HCT116 (cell line): ENCODE results near the gene GALNT13. TPM values are rescaled to one million over a fixed set of nuclear protein-coding genes. Genes with fewer than 3 reads are reported as not detected.
A peak's percentile ranks its signal among the peaks of the same experiment; 100 is the strongest.

Experiments used
- ATAC-seq: fragments of 200-7000 bp; cut with Tn5 transposase; 2 replicates; pipeline ENCODE4 v1.9.1; 2020; ENCODE audit warnings: mild to moderate bottlenecking, moderate library complexity
- Bru-seq: library from RNA; stranded (reverse); fragments of 400-500 nt; gene quantifications from one replicate; lab custom pipeline; 2021; lab: Mats Ljungman, UMichigan
- BruChase-seq, 2 experiments: library from RNA; stranded (reverse); fragments of 400-500 nt; gene quantifications; one replicate each; lab custom pipeline; 2021; lab: Mats Ljungman, UMichigan
- BruUV-seq: library from RNA; stranded (reverse); fragments of 400-500 nt; replicated peaks from 2 replicates; lab custom pipeline; 2021; lab: Mats Ljungman, UMichigan
- CTCF ChIA-PET: fragments of 300-600 bp; sonication (Branson Sonifier 250); formaldehyde crosslinking; loops from one replicate; lab custom pipeline; 2021; ENCODE audit warnings: antibody characterized with exemption; lab: Charles Lee
- POLR2A ChIA-PET: fragments of 300-600, 350-600 bp; sonication (Branson Sonifier 250); formaldehyde crosslinking; loops from one replicate; lab custom pipeline; 2021; ENCODE audit warnings: antibody characterized with exemption; lab: Charles Lee
- RAD21 ChIA-PET, 2 experiments: fragments of 300-600 bp; sonication (Branson Sonifier 250); formaldehyde crosslinking; loops; one replicate each; lab custom pipeline; 2023; ENCODE audit warnings: low total read pairs in 2 of 2; ENCODE audit not compliant: uncharacterized antibody in 2 of 2, unreplicated experiment in 2 of 2, low non-redundant PET in 1 of 2; lab: Charles Lee
- DNase-seq: peaks from one replicate; pipeline ENCODE4 v3.0.0-alpha.2; 2010; ENCODE audit warnings: low read depth, low spot score
- H2AFZ ChIP-seq: fragments of 200-600 bp; shearing (Covaris generic), sonication (generic); 2 replicates; pipeline ENCODE4 v1.6.1; 2017; ENCODE audit warnings: low read depth, mixed run types, mixed read lengths, antibody characterized with exemption, low read length; ENCODE audit not compliant: poor library complexity, severe bottlenecking
- H3K27ac ChIP-seq: 2 replicates; pipeline ENCODE4 v1.5.1; 2012; ENCODE audit warnings: low read depth, low read length
- H3K27me3 ChIP-seq: fragments of 200-600 bp; sonication (generic); 2 replicates; pipeline ENCODE4 v1.6.1; 2016; ENCODE audit warnings: mixed run types, low read length, mixed read lengths; ENCODE audit not compliant: insufficient read depth
- H3K36me3 ChIP-seq, 2 experiments: fragments of 200-500 bp in 1 of 2; fragments of 200-600 bp in 1 of 2; sonication (Bioruptor generic) in 1 of 2; sonication (generic) in 1 of 2; 2 replicates each; pipeline versions ENCODE4 v1.5.1 to v1.6.1; 2014 to 2016; ENCODE audit warnings: low read length in 2 of 2, inconsistent platforms in 1 of 2, mixed read lengths in 1 of 2, mixed run types in 1 of 2; ENCODE audit not compliant: insufficient read depth in 2 of 2, control insufficient read depth in 1 of 2
- H3K4me1 ChIP-seq, 2 experiments: fragments of 200-600 bp in 1 of 2; sonication (generic) in 1 of 2; 2 replicates each; pipeline versions ENCODE4 v1.5.1 to v1.6.1; 2012 to 2017; ENCODE audit warnings: low read length in 2 of 2, inconsistent platforms in 1 of 2, mild to moderate bottlenecking in 1 of 2, mixed read lengths in 1 of 2, mixed run types in 1 of 2, moderate library complexity in 1 of 2; ENCODE audit not compliant: insufficient read depth in 2 of 2, control insufficient read depth in 1 of 2
- H3K4me2 ChIP-seq: fragments of 200-600 bp; sonication (generic); 2 replicates; pipeline ENCODE4 v1.6.1; 2017; ENCODE audit warnings: mixed run types, low read length, mixed read lengths
- H3K4me3 ChIP-seq, 2 experiments: fragments of 200-600 bp in 1 of 2; sonication (generic) in 1 of 2; replicated peaks in 1 of 2; 2 replicates each; pipeline ENCODE4 v1.5.1; 2011 to 2016; ENCODE audit warnings: low read length in 2 of 2, control low read depth in 1 of 2, low read depth in 1 of 2, mild to moderate bottlenecking in 1 of 2, mixed read lengths in 1 of 2, mixed run types in 1 of 2
- H3K79me2 ChIP-seq: fragments of 200-600 bp; sonication (generic); 2 replicates; pipeline ENCODE4 v1.6.1; 2017; ENCODE audit warnings: mild to moderate bottlenecking, mixed run types, low read length, moderate library complexity, mixed read lengths; ENCODE audit not compliant: insufficient read depth
- H3K9ac ChIP-seq: fragments of 200-600 bp; sonication (generic); 2 replicates; pipeline ENCODE4 v1.6.1; 2016; ENCODE audit warnings: low read length, mixed read lengths
- H3K9me2 ChIP-seq: fragments of 200-600 bp; sonication (generic), shearing (Covaris generic); 2 replicates; pipeline ENCODE4 v1.6.1; 2017; ENCODE audit warnings: mixed run types, mild to moderate bottlenecking, moderate library complexity; ENCODE audit not compliant: insufficient read depth
- H3K9me3 ChIP-seq, 2 experiments: fragments of 200-500 bp in 1 of 2; fragments of 200-600 bp in 1 of 2; sonication (Bioruptor generic) in 1 of 2; sonication (generic) in 1 of 2; 2 replicates each; pipeline ENCODE4 v1.6.1; 2014 to 2017; ENCODE audit warnings: low read length in 2 of 2, mixed read lengths in 2 of 2, inconsistent platforms in 1 of 2, low read depth in 1 of 2, mild to moderate bottlenecking in 1 of 2, mixed run types in 1 of 2, moderate library complexity in 1 of 2; ENCODE audit not compliant: control insufficient read depth in 1 of 2, insufficient read depth in 1 of 2
- H4K20me1 ChIP-seq: fragments of 200-600 bp; sonication (generic), shearing (Covaris generic); 2 replicates; pipeline ENCODE4 v1.6.1; 2017; ENCODE audit warnings: mixed run types, mild to moderate bottlenecking, moderate library complexity; ENCODE audit not compliant: insufficient read depth
- CBX3 ChIP-seq: IDR thresholded peaks from 2 replicates; pipeline ENCODE4 v1.6.1; 2012; ENCODE audit warnings: low read depth
- CEBPB ChIP-seq: IDR thresholded peaks from 2 replicates; pipeline ENCODE4 v1.6.1; 2012; ENCODE audit warnings: low read depth
- EGR1 ChIP-seq: IDR thresholded peaks from 2 replicates; pipeline ENCODE4 v1.6.1; 2012; ENCODE audit warnings: low read depth
- ELF1 ChIP-seq: IDR thresholded peaks from 2 replicates; pipeline ENCODE4 v1.6.1; 2012; ENCODE audit warnings: low read depth, borderline replicate concordance
- FOSL1 ChIP-seq: IDR thresholded peaks from 2 replicates; pipeline ENCODE4 v1.6.1; 2012; ENCODE audit warnings: low read depth
- JUND ChIP-seq: IDR thresholded peaks from 2 replicates; pipeline ENCODE4 v1.6.1; 2012
- POLR2A ChIP-seq: IDR thresholded peaks from 2 replicates; pipeline ENCODE4 v1.7.0; 2011; ENCODE audit warnings: borderline replicate concordance; ENCODE audit not compliant: insufficient read depth, insufficient read length; ENCODE audit errors: extremely low read depth
- RAD21 ChIP-seq: IDR thresholded peaks from 2 replicates; pipeline ENCODE4 v1.6.1; 2012; ENCODE audit warnings: low read depth, mild to moderate bottlenecking
- SIN3A ChIP-seq: IDR thresholded peaks from 2 replicates; pipeline ENCODE4 v1.6.1; 2012; ENCODE audit warnings: low read depth
- intact Hi-C: fragments of 100-400 bp; cut with micrococcal nuclease; formaldehyde crosslinking; loops from 2 replicates; pipeline ENCODE4 v1.10.0; 2022
- long read RNA-seq: library from polyadenylated mRNA; unstranded; transcript quantifications from one replicate; pipeline ENCODE4 v2.0.0, GENCODE V29; 2021; ENCODE audit not compliant: unreplicated experiment
- polyA plus RNA-seq: library from polyadenylated mRNA; unstranded; fragments of >200 nt; gene quantifications from 2 replicates; pipeline ENCODE4 v1.2.1, GENCODE V29; 2012; ENCODE audit warnings: missing spikeins
- total RNA-seq: library from RNA; stranded (reverse); gene quantifications from one replicate; pipeline ENCODE4 v1.2.1, GENCODE V29; 2021; ENCODE audit not compliant: unreplicated experiment
- TF ChIP-seq, protein P1 (sequence below): IDR thresholded peaks from 2 replicates; pipeline ENCODE4 v1.6.1; 2012
- TF ChIP-seq, protein P2 (sequence below): IDR thresholded peaks from 2 replicates; pipeline ENCODE4 v1.6.1; 2012
- TF ChIP-seq, protein P3 (sequence below), 3 experiments: fragments of 200-600 bp in 1 of 3; sonication (generic) in 1 of 3; IDR thresholded peaks in 2 of 3; conservative IDR thresholded peaks in 1 of 3; 2 replicates each; pipeline ENCODE4 v1.5.1; 2012 to 2017; ENCODE audit warnings: low read depth in 2 of 3, low read length in 2 of 3, antibody characterized with exemption in 1 of 3, borderline replicate concordance in 1 of 3, control low read depth in 1 of 3, mild to moderate bottlenecking in 1 of 3, mixed read lengths in 1 of 3, mixed run types in 1 of 3, moderate library complexity in 1 of 3; ENCODE audit not compliant: insufficient read depth in 1 of 3
- TF ChIP-seq, protein P4 (sequence below): IDR thresholded peaks from 2 replicates; pipeline ENCODE4 v1.6.1; 2011; ENCODE audit warnings: mild to moderate bottlenecking, low read length, moderate library complexity; ENCODE audit not compliant: insufficient replicate concordance; ENCODE audit errors: extremely low read depth

GALNT13 gene
- total RNA-seq = 0.44 TPM
- 0.05 and 0.18 TPM in 2 replicates for polyA plus RNA-seq
- Bru-seq, nascent RNA = percentile 39 among the genes with signal in this experiment
- percentile 26 among the genes with signal in this experiment for BruChase-seq, experiment 1, labeled RNA remaining after a 6-hour chase
- percentile 36 among the genes with signal in this experiment for BruChase-seq, experiment 2, labeled RNA remaining after a 2-hour chase
- long read RNA-seq = 0 reads

DNA sequence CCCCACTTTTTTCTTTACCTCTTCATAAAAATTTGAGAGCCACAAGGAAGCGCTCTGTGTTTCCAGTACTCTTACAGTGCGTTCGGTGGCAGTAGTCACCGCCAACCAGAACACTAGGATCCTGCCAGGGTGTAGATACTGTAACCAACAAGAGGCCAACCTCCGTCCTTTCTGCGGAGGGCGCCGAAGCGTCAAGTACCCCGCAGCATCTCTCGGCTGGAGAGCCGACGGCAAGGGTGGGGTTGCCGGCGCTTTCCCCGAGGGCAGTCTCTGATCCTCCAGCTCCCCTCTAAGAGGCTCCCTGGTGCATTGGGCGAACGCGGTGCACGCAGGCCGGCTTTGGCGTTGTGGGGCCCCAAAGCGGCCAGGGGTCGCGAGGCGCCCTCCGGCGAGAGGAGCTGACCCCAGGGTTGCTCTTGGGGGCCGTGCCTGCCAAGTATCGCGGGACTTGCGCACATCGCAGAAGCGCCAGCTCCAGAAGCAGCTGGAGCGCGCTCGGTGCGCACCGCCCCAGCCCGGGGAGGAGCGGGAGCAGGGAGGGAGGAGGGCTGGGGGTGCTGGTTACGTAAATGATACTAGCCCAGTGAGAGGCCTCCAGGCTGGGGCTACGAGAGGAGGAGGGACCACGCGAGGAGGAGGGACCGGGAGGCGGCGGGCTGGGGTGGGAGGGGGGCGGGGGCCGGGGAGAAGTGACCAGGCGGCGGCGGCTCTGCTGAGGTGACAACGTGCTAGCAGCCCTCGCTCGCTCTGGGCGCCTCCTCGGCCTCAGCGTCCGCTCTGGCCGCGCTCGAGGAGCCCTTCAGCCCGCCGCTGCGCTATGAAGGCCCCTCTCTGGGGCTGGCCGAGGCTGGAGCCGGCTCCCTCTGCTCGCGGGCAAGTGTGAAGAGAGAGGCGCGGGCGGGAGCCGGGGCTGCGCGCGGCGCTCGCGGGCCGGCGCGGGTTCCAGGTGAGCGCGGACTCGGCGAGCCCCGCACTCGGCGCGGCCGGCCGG, at the start of gene GALNT13:
GALNT13 (plus strand) TSS at position 692 of the 991 bp plus-strand sequence.
- intact Hi-C loops = loop anchor here (5.0 kb wide), 1 partner anchor 506 kb away; no protein-coding TSS in a partner anchor
- TF ChIP-seq POLR2A = no peak
- no peak for TF ChIP-seq ELF1
- no peak for TF ChIP-seq SIN3A
- no peak for TF ChIP-seq CBX3
- TF ChIP-seq CEBPB = no peak
- RAD21 ChIA-PET = no interaction called here
- no peak within 1 kb of the TSS for H3K27ac ChIP-seq
- DNase-seq (no peak), ATAC-seq (no peak)
- H4K20me1 ChIP-seq = no peaks in the 10 kb centered on the region
- CTCF ChIA-PET = no interaction called here
- POLR2A ChIA-PET = no interaction called here
- no peaks in the 10 kb centered on the region for H3K4me1 ChIP-seq
- H3K4me3 ChIP-seq = no peak within 1 kb of the TSS
- no peak within 1 kb of the TSS for H2AFZ ChIP-seq
- BruUV-seq = no TSS peak
- no peaks in the 10 kb centered on the region for H3K36me3 ChIP-seq
- H3K4me2 ChIP-seq = no peak within 1 kb of the TSS
- no peaks in the 10 kb centered on the region for H3K79me2 ChIP-seq
- H3K9me3 ChIP-seq = no peaks in the 10 kb centered on the region
- no peaks in the 10 kb centered on the region for H3K9me2 ChIP-seq
- no peak within 1 kb of the TSS for H3K9ac ChIP-seq
- no peaks in the 10 kb centered on the region for H3K27me3 ChIP-seq

DNA sequence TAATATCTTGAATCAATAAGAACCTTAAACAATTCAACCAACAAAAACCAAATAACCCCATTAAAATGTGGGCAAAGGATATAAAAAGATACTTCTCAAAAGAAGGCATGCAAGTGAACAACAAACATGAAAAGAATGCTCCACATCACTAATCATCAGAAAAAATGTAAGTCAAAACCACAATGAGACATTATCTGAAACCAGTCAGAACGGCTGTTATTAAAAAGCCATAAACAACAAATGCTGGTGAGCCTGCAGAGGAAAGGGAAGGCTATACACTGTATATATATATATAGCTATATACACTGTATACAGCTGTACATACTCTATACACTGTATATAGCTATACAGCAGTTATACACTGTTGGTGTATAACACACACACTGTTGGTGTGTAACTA, 47.8 kb upstream of the GALNT13 start:
- Histone ChIP-seq H3K27me3 (no peaks in the 10 kb centered on the region), H3K4me2 (peak overlapping the region; percentile 31; the same call in 1 of the 2 replicates), H2AFZ (no peak overlapping the region), H3K9ac (no peak overlapping the region), H4K20me1 (no peaks in the 10 kb centered on the region), H3K4me3 (no peak overlapping the region), H3K9me3 (no peaks in the 10 kb centered on the region), H3K4me1 (peaks cover 7 to 8% of the 10 kb centered on the region in 2 experiments; a peak in 3 of 4 replicates), H3K9me2 (no peaks in the 10 kb centered on the region), H3K36me3 (no peaks in the 10 kb centered on the region), H3K79me2 (no peaks in the 10 kb centered on the region), H3K27ac (no peak overlapping the region)
- TF ChIP-seq, protein P1, sequence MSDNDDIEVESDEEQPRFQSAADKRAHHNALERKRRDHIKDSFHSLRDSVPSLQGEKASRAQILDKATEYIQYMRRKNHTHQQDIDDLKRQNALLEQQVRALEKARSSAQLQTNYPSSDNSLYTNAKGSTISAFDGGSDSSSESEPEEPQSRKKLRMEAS = no peak
- TF ChIP-seq ELF1 (no peak), RAD21 (no peak), EGR1 (no peak), CEBPB (no peak), JUND (0 out of 2 replicates have a peak, but pooled peaks have one; percentile 10), FOSL1 (0 out of 2 replicates have a peak, but pooled peaks have one; percentile 13)
- TF ChIP-seq, protein P2, sequence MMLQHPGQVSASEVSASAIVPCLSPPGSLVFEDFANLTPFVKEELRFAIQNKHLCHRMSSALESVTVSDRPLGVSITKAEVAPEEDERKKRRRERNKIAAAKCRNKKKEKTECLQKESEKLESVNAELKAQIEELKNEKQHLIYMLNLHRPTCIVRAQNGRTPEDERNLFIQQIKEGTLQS = no peak
- TF ChIP-seq, protein P3, sequence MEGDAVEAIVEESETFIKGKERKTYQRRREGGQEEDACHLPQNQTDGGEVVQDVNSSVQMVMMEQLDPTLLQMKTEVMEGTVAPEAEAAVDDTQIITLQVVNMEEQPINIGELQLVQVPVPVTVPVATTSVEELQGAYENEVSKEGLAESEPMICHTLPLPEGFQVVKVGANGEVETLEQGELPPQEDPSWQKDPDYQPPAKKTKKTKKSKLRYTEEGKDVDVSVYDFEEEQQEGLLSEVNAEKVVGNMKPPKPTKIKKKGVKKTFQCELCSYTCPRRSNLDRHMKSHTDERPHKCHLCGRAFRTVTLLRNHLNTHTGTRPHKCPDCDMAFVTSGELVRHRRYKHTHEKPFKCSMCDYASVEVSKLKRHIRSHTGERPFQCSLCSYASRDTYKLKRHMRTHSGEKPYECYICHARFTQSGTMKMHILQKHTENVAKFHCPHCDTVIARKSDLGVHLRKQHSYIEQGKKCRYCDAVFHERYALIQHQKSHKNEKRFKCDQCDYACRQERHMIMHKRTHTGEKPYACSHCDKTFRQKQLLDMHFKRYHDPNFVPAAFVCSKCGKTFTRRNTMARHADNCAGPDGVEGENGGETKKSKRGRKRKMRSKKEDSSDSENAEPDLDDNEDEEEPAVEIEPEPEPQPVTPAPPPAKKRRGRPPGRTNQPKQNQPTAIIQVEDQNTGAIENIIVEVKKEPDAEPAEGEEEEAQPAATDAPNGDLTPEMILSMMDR (IDR thresholded peaks at IDR 0.05 in 2 of 3, conservative IDR thresholded peaks at IDR 0.05 in 1 of 3; ENCODE audit: borderline replicate concordance in 1 of 3, insufficient read depth in 1 of 3, low read depth in 2 of 3, low read length in 2 of 3) = no peak
- TF ChIP-seq, protein P4, sequence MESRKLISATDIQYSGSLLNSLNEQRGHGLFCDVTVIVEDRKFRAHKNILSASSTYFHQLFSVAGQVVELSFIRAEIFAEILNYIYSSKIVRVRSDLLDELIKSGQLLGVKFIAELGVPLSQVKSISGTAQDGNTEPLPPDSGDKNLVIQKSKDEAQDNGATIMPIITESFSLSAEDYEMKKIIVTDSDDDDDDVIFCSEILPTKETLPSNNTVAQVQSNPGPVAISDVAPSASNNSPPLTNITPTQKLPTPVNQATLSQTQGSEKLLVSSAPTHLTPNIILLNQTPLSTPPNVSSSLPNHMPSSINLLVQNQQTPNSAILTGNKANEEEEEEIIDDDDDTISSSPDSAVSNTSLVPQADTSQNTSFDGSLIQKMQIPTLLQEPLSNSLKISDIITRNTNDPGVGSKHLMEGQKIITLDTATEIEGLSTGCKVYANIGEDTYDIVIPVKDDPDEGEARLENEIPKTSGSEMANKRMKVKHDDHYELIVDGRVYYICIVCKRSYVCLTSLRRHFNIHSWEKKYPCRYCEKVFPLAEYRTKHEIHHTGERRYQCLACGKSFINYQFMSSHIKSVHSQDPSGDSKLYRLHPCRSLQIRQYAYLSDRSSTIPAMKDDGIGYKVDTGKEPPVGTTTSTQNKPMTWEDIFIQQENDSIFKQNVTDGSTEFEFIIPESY = no peak
- ChIA-PET CTCF (no interaction called here), POLR2A (no interaction called here), RAD21 (no interaction called here)
- BruUV-seq = no TSS peak
- intact Hi-C loops = no loop called here
- ATAC-seq = peak; percentile 58
- no peak for DNase-seq
